ENCODE measurements around the gene FAM20C.

The FAM20C gene

DNA sequence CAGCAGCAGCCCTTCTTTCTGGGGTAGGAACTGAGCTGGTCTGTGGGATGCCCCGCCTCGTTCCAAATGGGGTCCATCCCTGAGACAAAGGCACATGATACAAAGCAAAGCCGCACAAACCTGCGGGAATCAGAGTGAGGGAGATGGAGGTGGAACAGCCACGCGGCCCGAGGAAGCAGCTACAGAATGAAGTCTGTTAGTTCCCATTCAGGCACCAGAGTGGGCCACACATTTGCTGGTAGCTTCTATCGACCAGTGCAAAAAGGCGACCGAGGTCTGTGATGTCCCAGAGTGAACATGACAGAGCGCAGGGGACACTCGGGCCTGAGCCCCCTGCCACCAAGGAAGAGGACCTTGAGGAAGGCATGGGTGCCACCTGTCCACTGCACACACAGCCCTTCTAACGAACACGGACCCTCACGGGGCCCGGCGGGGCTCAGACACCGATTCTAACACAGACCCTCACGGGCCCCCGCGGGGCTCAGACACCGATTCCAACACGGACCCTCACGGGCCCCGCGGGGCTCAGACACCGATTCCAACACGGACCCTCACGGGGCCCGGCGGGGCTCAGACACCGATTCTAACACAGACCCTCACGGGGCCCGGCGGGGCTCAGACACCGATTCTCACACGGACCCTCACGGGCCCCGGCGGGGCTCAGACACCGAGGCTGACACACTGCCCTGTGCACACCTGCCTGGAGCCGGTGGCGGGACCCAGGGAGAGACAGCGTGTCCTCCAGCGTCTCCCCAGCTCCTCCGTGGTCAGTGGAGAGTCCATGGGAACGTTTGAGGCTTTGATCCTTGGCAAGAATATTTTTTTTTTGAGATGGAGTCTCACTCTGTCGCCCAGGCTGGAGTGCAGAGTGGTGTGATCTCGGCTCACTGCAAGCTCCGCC lies 32.8 kb upstream of the FAM20C start:
- no peak for DNase-seq

DNA sequence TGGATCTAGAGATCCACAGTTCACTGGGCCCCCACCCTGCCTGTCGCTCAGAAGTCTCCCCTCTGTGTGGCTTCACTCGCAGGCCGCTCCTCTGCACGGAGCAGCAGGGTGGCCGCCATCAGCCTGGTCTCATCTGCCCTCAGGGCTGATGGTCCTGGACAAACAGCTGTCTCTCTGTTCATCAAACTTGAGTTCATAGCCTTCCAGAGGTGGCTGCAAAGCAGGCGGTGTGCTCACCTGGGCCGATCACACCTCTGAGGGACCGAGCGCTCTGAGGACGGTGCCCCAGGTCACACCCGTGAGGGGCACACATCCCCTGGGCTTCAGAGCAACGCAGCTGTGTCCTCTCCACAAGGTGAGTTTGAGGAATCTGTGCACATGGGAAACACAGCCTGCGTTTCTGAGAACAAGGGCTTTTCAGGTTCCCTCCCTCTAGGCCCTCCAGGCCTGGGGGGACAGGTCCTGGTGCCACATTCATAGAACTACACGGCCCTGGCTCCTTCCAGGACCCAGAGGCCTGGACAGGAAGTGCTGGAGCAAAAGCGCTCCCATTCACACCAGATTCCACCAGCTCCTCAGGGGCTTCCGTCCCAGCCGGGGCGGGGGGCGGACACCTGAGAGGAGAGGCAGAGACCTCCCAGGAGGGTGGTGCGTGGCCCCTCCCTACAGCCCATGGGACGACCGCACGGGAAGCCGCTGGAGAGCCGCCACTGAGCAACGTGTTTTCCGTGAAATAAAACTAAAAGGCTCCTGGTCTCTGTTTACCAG lies 31.2 kb upstream of the FAM20C start:
- no peak for DNase-seq

DNA sequence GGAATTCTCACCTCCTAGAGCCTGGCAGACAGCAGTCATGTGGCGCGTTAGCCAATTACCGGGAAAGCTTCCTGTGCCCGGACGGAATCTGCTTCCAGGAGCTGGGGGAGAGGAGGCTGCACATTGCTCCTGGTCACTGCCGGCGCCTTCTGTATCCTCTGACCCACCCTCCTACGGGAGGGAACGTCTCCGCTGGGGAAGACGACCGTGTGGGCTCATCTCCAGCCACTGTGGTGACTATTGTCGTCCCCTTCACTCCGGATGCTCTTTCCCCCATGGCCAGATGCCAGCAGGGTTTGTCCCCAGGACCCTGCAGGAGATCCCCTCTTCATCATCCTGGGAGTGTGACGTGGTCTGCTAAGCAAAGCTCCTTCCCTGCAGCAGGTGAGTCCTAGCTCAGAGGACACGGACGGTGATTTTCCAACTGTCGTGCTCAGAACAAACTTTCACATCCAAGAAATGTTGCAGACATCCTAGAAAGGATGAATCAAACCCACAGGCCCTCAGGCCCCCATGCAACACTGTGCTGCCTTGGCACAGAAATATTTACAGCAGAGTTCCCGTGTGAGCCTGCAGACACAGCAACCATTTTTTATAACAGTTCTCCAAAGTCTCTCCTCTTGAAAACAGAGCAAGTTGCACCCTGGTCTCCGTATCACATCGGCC lies 29.6 kb upstream of the FAM20C start:
- DNase-seq = no peak

DNA sequence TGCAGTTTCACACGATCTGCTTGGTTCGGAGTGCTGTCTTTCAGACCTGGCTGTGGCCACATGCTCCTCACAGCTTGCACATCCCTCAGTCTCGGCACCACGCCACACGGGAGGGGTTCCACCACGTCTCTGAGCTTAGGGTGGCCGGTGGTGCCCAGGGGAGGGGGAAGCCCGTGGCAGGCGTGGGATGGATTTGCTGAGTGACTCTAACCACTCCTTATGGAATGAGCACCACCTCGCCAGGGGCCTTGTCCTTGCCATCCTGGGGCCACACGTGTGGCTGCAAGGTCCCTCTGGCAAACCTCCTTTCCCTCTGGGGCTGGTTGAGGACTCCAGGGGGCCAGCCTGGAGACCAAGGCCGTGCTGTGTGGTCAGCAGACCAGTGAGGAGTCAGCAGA lies 29.1 kb upstream of the FAM20C start:
- DNase-seq = no peak

DNA sequence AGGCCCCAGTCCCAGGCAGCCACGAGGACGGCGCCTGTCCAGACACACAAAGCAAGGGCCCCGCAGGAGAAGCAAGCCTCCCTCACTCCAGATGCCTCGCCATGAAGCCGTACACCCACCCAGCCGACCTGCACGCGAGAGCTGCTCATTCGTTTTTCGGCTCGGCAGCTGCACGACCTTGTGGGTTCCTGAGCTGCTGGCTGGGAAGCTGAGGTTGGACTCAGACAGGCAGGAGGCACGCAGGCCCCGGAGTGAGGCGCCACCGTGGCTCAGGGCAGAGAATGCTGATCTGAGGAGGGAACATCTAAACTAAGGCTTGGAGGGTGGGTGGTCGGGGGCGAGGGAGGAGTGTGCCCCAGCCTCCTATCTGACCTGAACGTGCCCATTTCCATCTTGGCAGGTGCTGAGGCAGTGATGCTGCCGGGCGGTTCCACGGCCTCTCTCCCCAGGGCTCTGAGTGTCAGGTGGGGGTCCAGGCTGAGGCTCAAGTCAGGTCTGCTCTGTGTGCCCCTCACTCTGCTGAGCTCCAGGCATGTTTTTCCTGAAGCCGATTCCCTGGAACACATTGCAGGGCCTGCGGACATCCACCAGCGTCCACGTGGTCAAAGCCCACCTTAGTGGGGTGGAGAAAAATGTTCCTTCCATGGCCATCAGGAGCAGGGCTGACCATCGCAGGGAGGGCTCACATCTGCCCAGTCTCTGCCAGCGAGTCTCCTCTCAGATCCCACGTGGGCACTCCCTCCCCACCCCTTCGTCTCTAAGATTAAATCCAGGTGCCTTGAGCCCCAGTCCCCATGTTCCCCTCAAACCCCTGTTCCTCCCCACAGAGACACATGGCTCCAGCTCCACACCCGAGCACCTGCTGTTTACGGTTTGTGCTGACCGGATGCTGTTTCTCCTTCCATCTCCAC lies 28.1 kb upstream of the FAM20C start:
- DNase-seq = no peak

DNA sequence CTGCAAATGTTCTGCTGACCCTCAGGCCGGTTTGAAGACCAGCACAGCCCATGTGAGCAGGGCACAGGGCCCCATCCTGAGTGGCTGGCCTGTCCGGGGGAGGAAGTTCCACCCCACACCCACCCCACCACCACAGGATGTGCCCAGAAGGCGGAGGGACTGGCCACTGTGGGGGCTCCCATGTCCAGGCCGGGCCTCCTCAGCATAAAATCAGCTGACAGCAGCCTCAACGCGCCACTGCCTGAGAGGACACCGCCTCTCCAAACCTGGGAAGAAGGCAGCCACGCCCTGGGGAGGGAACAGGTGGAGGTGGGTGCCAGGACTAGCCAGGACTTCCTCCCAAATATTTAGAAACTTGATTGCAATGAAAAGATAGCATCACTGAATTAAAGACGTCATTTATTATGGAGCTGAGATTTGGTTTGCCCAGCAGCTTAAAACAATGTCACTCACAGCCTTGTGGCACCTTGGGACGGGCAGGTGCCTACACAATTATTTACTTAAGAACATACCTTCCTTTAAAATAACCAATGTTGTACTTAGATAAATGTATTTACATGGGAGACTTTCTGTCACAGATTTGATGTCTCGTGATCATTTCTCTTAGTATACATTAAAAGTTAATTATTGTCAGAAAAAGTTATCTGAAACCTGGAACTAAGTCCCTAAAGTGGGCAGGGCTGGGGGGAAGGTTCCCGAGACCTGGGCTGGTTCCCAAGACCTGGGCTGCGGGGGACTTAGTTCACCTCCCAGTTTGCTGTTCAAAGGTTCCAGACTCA lies 27.3 kb upstream of the FAM20C start:
- no peak for DNase-seq

DNA sequence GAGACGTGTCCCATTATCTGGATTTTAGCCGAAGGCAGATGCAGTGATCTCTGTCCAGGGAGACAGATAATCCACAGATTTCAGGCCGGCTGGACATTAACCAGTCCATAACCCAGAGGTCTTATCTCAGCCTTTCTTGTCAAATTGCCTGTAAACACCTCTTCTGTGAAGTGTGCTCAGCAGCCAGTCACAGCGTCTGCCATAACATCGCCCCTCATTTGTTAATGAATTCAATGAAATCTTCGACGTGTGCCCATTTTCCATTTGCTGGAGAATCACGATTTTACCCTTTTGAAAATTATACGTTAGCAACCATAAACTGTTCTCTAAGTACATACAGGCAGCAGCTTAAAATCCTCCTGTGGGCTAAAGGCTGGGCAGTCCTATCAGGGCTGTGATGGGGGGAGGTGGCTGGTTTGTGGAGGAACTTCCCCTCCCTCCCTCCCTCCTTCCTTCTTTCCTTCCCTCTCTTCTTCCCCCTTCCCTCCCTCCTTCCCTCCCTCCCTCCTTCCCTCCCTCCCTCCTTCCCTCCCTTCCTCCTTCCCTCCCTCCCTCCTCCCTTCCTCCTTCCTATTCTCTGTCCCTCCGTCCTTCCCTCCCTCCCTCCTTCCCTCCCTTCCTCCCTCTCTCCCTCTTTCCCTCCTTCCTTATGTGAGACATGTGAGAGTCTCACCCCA lies 26.6 kb upstream of the FAM20C start:
- no peak for DNase-seq

DNA sequence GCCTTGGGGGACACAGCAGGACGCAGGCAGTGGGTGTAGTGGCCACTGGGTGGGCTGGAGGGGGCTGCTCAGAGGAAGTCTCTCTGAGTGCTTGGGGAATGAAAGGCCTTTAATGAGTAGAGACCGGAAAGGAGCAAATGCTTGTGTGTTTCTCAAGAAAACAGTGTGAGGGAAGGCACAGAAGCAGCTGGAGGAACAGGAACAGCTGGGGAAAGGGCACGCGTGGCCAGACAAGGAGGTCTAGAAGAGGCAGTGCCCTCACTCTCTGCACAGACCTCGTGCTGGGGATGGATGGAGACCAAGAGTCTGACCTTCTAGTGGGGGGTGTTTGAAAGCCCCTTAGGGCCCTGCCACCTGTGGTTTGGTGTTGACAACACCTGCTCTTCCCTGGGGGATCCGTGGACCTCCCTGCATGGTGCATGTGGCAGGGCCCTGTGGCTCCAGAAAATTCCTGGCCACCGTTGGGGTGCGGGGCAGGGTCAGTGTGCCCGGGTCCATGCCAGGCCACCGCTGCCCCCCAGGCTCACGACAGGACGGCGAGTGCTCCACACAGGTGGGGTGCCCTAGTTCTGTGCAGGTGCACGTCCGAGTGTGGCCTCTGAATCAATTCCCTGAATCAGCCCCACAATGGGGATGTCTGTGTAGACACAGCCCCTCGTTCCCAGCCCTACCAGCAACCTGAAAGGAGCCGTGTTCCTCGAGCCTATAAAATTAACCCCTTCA lies 25.9 kb upstream of the FAM20C start:
- DNase-seq = no peak

DNA sequence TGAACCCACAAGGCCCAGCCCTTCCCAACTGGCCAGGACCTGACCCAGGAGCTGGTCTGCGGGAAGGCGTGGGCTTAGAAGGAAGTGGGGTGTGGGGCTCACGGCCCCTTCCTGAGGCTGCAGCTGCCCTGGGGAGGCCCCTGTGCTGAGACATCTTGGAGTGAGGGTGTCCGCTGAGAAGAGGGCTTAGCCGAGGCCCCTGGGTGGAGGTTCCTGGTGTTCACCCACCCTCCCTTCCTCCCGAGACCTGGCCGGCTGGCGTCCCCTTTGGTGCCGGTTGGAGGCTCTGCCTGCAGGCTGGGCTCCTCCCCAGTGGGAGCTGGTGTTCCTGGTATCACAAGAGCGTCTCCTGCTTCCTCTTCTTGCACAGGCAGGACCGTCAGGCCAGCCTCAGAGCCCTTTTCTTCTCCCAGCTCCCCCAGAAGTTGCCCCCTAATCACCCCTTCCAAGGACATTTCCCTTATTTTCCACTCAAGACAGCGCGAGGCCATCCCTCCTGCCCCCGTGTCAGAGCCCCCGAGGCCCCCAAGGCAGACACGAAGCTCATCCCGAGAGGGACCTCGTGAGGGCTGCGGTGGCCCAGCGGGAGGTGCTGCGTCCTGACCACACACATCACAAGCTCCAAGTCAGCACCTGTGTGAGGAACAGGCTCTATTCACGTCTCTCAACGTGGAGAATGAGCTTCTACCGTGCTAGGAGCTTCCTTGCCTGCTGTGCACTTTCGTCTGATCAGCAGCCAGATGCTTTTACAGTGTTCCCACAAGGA lies 25.1 kb upstream of the FAM20C start:
- DNase-seq = no peak

DNA sequence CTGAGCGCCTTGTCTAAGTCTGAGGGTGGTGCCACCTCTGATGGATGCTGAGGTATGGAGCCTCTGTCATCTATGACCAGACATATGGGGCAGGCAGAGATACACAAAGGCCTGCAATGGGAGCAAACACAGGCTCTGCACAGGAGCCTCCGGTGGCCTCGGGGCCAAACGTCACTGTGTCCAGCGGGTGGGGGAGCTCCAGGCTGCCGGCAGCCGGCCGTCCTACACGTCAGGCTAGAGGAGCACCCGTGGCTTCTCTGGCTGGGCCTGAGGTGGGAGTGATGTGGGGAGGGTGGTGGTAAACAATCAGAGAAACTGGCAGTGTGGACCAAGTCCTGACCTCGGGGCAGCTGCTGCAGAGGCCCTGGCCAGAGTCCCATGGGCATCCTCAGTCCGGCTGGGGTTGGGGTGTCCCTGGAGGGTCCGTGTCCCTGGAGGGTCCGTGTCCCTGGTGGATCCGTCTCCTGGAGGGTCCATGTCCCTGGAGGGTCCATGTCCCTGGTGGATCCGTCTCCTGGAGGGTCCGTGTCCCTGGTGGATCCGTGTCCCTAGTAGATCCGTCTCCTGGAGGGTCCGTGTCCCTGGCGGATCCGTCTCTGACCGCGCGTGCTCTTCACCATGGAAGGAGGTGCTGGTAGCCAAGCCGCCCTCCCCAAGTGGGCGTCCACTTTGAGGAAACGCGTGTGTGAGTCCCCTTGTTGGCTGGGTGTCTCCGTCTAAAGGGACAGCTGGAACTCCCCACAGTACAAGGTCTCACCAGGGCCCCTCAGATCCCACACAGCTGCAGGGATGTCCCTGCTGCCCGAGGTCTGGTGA lies 24.2 kb upstream of the FAM20C start:
- DNase-seq = no peak

DNA sequence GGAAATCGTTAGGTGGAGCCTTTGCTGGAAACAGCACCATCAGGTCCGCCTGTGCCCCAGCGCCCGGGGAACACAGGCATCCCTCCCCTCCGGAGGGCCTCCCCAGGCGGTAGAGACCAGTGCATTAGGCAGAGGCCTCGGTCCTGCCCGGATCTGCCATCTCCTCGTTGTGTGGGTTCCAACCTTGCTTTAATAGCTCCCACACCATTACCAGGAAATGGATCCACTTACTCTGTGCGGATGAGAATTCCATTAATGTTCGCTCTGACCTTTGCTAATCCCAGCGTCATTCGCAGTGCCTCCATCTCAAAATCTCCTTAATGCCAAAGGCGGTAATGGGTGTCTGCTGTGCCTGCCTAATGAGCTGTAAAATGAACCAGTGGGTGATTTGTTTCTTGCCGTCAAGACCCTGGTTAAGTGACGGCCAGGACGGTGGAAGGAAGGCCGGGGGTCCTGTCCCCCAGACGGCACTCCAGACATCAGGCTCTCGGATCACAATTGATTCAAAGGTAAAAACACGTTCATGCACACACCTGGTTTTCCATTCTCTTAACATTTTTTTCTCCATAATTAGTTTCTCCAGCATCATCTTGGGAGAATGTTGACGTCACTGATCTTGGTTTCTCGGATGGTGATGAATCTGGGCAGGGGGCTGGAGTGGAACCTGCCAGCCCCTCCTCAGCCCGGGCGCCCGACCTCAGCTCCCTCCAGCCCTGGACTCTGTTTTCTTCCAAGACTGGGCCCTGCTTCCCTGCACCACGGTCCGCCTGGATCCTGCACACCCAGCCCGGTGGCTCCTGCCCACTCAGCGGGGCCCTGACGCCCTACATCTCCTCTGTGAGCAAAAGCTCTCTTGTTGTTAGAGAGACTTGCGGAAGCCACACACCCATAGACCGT lies 22.8 kb upstream of the FAM20C start:
- no peak for DNase-seq

DNA sequence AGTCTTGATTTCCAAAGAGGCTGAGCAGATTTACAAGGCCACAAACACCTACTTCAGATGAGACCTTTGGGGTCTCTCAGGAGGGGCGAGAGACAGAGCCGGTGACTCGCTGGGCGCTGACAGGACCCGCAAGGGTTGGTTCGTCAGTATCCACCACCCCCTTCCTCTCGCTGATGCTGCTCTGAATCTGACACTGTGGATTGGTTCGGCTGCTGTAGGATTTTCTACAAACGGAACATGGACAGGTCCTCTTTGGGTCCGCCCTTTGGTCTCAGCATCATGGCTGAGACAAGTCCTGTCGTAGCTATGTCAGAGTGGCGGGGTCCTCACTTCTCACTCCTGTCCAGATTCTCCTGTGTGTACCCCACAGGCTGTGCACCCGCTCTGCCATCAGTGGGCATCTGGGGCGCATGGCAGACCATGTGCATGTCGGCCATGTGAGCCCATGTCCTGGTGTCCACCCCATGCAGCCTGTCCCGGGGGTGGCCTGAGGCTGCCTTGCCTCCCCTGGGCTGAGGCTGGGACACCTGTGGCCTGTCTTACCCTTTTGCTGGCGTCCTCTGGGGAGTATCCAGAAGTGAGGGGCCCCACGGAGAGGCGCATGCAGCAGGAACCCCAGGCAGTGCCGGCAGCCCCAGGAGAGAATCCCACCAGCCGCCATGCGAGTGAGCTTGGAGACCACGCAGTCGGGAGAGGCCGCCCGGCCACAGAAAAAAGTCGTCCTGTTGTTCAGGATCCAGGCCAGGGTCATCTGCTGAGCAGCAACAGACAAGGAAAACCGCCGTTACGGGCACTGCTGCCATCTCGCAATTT lies 21.6 kb upstream of the FAM20C start:
- no peak for DNase-seq

DNA sequence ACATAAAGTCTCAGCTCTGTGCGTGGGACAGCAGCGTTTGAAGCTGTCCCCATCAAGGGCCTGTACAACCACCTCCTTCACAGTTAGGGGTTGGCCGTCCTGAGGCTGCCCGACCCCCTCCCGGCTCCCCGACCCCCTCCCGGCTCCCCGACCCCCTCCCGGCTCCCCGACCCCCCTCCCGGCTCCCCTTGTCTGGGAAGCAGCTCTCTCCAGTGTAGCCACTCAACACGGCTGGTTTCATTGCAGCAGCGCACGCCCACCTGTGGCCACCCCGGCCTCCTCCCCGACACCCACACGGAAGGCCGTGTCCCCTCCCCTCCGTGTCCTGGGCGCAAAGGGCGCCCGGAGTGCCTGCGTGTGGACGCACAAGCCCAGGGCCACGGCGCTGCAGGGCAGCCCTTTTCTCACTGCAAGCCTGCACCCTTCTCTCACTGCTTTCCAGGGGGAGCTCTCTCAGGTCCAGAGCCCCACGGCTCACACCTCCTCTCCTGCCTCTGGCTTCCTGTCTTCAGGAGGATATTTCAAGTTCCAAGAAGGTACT lies 20.9 kb upstream of the FAM20C start:
- no peak for DNase-seq

DNA sequence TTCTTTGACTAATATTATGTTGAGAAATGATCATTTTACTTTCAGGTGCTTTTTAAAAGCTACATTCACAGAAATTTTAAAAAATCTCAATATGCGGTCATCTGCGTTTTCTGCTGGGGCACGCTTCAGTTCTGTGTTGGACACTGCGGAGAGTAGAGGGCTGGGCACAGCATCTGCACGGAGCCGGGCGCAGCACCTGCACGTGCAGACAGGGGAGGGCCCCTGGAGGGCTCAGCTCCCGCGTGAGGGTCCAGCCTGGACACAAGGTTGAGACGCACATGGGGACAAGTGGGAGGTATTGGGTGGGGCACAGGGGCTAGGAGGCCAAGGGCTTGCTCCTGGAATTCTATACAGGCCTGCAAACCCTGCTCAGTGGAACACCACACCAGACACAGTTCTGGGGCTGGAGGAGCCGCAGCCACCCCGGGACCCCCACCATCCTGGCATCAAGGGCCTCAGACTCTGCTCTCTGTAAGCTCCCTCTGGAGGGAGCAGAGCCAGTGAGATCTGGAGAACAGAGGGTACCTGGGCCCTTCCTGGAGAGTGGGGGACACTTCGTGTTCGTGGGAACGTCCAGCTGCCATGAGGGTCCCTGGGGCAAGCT lies 20.4 kb upstream of the FAM20C start:
- no peak for DNase-seq

DNA sequence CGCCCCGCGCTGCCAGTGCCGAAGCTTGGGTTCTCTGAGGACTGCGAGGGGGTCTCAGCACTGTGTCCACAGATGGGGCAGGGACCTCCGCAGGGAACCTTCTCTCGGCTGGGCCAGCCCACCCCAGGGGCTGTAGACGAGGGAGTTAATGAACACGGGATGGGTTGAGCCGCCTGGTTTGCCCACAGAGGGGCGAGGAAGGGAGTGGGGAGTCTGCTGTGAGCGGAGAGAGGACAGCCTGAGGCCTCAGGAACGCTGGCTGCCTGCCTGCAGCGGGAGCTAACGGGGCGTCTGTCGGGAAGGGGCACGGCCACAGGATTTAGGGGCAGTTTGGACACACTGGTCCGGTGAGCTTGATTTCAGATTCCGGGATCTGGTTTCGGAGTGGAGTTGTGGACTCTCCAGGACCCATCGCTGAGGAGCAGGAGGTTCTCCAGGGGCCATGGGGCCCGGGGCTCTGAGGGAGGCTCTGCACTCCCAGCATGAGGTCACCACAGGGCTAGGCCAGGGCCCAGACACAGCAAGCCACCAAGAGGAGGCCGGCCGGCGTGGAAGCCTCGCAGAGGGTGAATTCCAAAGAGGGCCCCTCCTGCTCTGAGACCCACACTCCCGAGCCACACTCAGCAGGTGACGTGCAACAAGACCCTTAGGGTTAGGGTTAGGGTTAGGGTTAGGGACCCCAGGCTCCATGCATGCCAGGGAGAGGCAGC lies 19.0 kb upstream of the FAM20C start:
- no peak for DNase-seq
